Neural cell (in vitro differentiated cells): Measurements from ENCODE around the gene STEAP1B. TPM values are rescaled to one million over a fixed set of nuclear protein-coding genes. Genes with fewer than 3 reads are reported as not detected.

Source experiments
- H2AFZ ChIP-seq: fragments of 200-600, 300-800 bp; sonication (generic), shearing (Covaris generic); 2 replicates; pipeline ENCODE4 v1.6.0; 2014; ENCODE audit warnings: low read depth, mild to moderate bottlenecking, antibody characterized with exemption, low read length, moderate library complexity
- H3F3A ChIP-seq: fragments of 200-600 bp; shearing (Covaris generic); 2 replicates; pipeline ENCODE4 v1.6.1; 2016; ENCODE audit warnings: mild to moderate bottlenecking, moderate library complexity, mixed read lengths, antibody characterized with exemption, low read length; ENCODE audit not compliant: insufficient read depth, poor library complexity, severe bottlenecking
- H3K27ac ChIP-seq: fragments of 200-600, 300-800 bp; sonication (generic), shearing (Covaris generic); 2 replicates; pipeline ENCODE4 v1.5.1; 2014; ENCODE audit warnings: mild to moderate bottlenecking, low read length, moderate library complexity
- H3K27me3 ChIP-seq: fragments of 300-800, 200-600 bp; sonication (generic), shearing (Covaris generic); 2 replicates; pipeline ENCODE4 v1.6.0; 2014; ENCODE audit warnings: mild to moderate bottlenecking, low read depth, low read length, moderate library complexity; ENCODE audit not compliant: insufficient read depth
- H3K36me3 ChIP-seq: fragments of 300-800, 200-600 bp; sonication (generic), shearing (Covaris generic); 2 replicates; pipeline ENCODE4 v1.5.1; 2014; ENCODE audit warnings: mild to moderate bottlenecking, antibody characterized with exemption, low read length, moderate library complexity; ENCODE audit not compliant: insufficient read depth
- H3K4me2 ChIP-seq: fragments of 300-800, 200-600 bp; sonication (generic), shearing (Covaris generic); 2 replicates; pipeline ENCODE4 v1.6.0; 2014; ENCODE audit warnings: mild to moderate bottlenecking, low read length
- H3K4me3 ChIP-seq: fragments of 300-800, 200-600 bp; sonication (generic), shearing (Covaris generic); 2 replicates; pipeline ENCODE4 v1.5.1; 2014; ENCODE audit warnings: mild to moderate bottlenecking, low read length, moderate library complexity
- H3K79me2 ChIP-seq: fragments of 200-600 bp; shearing (Covaris generic); replicated peaks from 2 replicates; pipeline ENCODE4 v1.6.0; 2014; ENCODE audit warnings: mild to moderate bottlenecking, low read length, moderate library complexity; ENCODE audit not compliant: insufficient read depth
- H3K9ac ChIP-seq: fragments of 300-800, 200-600 bp; sonication (generic), shearing (Covaris generic); 2 replicates; pipeline ENCODE4 v1.6.1; 2016; ENCODE audit warnings: mild to moderate bottlenecking, low read length, mixed read lengths
- H3K9me2 ChIP-seq: fragments of 200-600 bp; shearing (Covaris generic); 2 replicates; pipeline ENCODE4 v1.6.1; 2016; ENCODE audit warnings: mild to moderate bottlenecking, low read length, mixed read lengths; ENCODE audit not compliant: insufficient read depth
- H3K9me3 ChIP-seq: fragments of 200-600, 300-800 bp; sonication (generic), shearing (Covaris generic); 2 replicates; pipeline ENCODE4 v1.6.1; 2016; ENCODE audit warnings: mild to moderate bottlenecking, mixed run types, low read length, moderate library complexity, mixed read lengths
- H4K20me1 ChIP-seq: fragments of 200-600 bp; shearing (Covaris generic); 2 replicates; pipeline ENCODE4 v1.6.1; 2016; ENCODE audit warnings: mild to moderate bottlenecking, mixed run types; ENCODE audit not compliant: insufficient read depth
- CTCF ChIP-seq: fragments of 450-650 bp; IDR thresholded peaks from 2 replicates; pipeline ENCODE4 v1.5.1; 2014; ENCODE audit warnings: antibody characterized with exemption, mild to moderate bottlenecking, moderate library complexity; ENCODE audit not compliant: poor library complexity, severe bottlenecking
- EP300 ChIP-seq: fragments of 450-650 bp; conservative IDR thresholded peaks from 2 replicates; pipeline ENCODE4 v1.6.1; 2014; ENCODE audit warnings: antibody characterized with exemption, mild to moderate bottlenecking, moderate library complexity; ENCODE audit not compliant: poor library complexity, severe bottlenecking
- EZH2 ChIP-seq: fragments of 200-600, 300-800 bp; shearing (Covaris generic), sonication (generic); IDR thresholded peaks from 2 replicates; pipeline ENCODE4 v1.6.1; 2014; ENCODE audit warnings: antibody characterized with exemption, low read length, borderline replicate concordance, mild to moderate bottlenecking; ENCODE audit not compliant: insufficient read depth, poor library complexity, severe bottlenecking
- MXI1 ChIP-seq: fragments of 450-650 bp; conservative IDR thresholded peaks from 2 replicates; pipeline ENCODE4 v1.6.1; 2014; ENCODE audit warnings: antibody characterized with exemption, mild to moderate bottlenecking; ENCODE audit not compliant: poor library complexity, severe bottlenecking
- POLR2AphosphoS5 ChIP-seq: IDR thresholded peaks from 2 replicates; pipeline ENCODE4 v1.6.1; 2012
- RAD21 ChIP-seq: fragments of 450-650 bp; conservative IDR thresholded peaks from 2 replicates; pipeline ENCODE4 v1.6.1; 2014; ENCODE audit warnings: antibody characterized with exemption, mild to moderate bottlenecking, moderate library complexity
- SMC3 ChIP-seq: fragments of 450-650 bp; conservative IDR thresholded peaks from 2 replicates; pipeline ENCODE4 v1.6.1; 2014; ENCODE audit warnings: antibody characterized with exemption, mild to moderate bottlenecking, moderate library complexity; ENCODE audit not compliant: poor library complexity
- TAF1 ChIP-seq: IDR thresholded peaks from 2 replicates; pipeline ENCODE4 v1.6.1; 2012; ENCODE audit warnings: low read depth
- polyA plus RNA-seq: library from polyadenylated mRNA; depleted of rRNA; stranded (reverse); fragments of >200 nt; gene quantifications from 2 replicates; pipeline ENCODE4 v1.2.3, GENCODE V29; 2014
- TF ChIP-seq, protein P1 (sequence below): IDR thresholded peaks from 2 replicates; pipeline ENCODE4 v1.6.1; 2012; ENCODE audit warnings: borderline replicate concordance

Gene STEAP1B
- polyA plus RNA-seq, 1 donor from 2014 or later, result 0.51 TPM

- no peak overlapping the region for H3K4me3 ChIP-seq
- H4K20me1 ChIP-seq, result no peaks in the 10 kb centered on the region
- no peak overlapping the region for H2AFZ ChIP-seq
- no peak overlapping the region for H3K9ac ChIP-seq
- H3K27ac ChIP-seq, result no peak overlapping the region
- no peaks in the 10 kb centered on the region for H3K27me3 ChIP-seq
- H3K79me2 ChIP-seq, result no peaks in the 10 kb centered on the region
- H3F3A ChIP-seq, result no peaks in the 10 kb centered on the region
- TF ChIP-seq EZH2 (no peak), MXI1 (no peak), EP300 (no peak)
- no peaks in the 10 kb centered on the region for H3K36me3 ChIP-seq
- H3K4me2 ChIP-seq, result no peak overlapping the region
- no peaks in the 10 kb centered on the region for H3K9me2 ChIP-seq
- no peaks in the 10 kb centered on the region for H3K9me3 ChIP-seq
These were observed 18.3 kb downstream of the STEAP1B start for GRCh38 chr7:22481726-22482125.

DNA sequence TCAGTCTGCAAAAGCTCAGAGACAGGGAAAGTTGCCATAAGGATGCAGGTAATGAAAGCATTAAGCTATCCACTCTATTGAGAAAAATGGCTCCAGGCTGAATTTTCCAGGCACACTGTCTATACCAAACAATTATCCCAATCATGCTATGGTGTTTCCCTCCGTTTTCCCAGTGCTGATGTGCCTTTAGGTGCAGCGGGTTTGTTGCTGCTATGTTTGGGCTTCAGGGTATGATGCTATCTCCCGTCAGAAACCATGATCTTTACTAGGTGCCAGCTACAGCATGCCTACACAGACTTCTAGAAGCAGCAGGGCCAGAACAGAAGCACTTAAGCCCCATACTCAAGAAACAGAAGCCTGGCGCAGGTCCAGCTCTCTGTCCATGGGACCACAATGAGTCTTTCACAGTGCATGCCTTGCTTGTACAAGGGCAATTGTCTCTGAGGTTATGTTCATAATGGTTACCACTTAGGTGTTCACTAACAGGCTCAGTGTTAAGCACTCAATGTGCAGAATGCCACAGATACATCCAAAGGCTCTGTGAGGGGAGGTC lies 19.4 kb downstream of the STEAP1B start:
- Histone ChIP-seq H3K9me2 (no peaks in the 10 kb centered on the region), H3K79me2 (no peaks in the 10 kb centered on the region), H3K9me3 (no peaks in the 10 kb centered on the region), H3K9ac (no peak overlapping the region), H3K27me3 (no peaks in the 10 kb centered on the region), H3K27ac (no peak overlapping the region), H3K36me3 (no peaks in the 10 kb centered on the region), H3K4me2 (no peak overlapping the region), H3F3A (no peaks in the 10 kb centered on the region), H2AFZ (no peak overlapping the region), H3K4me3 (no peak overlapping the region), H4K20me1 (no peaks in the 10 kb centered on the region)
- TF ChIP-seq, protein P1, sequence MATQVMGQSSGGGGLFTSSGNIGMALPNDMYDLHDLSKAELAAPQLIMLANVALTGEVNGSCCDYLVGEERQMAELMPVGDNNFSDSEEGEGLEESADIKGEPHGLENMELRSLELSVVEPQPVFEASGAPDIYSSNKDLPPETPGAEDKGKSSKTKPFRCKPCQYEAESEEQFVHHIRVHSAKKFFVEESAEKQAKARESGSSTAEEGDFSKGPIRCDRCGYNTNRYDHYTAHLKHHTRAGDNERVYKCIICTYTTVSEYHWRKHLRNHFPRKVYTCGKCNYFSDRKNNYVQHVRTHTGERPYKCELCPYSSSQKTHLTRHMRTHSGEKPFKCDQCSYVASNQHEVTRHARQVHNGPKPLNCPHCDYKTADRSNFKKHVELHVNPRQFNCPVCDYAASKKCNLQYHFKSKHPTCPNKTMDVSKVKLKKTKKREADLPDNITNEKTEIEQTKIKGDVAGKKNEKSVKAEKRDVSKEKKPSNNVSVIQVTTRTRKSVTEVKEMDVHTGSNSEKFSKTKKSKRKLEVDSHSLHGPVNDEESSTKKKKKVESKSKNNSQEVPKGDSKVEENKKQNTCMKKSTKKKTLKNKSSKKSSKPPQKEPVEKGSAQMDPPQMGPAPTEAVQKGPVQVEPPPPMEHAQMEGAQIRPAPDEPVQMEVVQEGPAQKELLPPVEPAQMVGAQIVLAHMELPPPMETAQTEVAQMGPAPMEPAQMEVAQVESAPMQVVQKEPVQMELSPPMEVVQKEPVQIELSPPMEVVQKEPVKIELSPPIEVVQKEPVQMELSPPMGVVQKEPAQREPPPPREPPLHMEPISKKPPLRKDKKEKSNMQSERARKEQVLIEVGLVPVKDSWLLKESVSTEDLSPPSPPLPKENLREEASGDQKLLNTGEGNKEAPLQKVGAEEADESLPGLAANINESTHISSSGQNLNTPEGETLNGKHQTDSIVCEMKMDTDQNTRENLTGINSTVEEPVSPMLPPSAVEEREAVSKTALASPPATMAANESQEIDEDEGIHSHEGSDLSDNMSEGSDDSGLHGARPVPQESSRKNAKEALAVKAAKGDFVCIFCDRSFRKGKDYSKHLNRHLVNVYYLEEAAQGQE, result no peak
- TF ChIP-seq RAD21 (no peak), EZH2 (no peak), CTCF (no peak), EP300 (no peak)

DNA sequence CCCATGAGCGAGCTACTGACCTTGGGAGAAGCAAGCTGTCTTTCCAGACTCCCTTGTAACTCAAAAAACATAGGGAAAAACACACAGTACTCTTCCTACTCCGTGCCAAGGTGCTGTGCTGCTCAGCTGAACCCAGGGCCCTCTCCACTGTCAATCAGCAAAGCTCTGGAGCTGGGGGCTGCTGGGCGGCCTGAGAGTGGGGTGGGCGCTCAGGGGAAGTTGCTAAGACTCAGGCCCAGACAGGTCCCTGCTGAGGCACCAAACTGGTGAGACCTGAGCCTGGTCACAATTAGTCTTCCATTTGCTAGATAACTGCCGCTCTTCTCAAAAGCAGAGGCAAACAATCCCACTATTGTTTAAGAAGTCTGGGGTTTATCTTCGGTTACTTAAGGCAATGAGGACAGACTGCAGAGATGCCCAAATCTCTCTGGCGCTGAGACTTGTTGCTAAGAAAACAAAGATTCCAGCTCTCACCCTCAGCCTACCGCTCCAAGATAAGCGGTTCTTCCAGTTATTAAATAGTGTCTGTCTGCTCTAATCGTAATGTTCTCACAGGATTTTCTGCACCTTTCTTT lies 22.0 kb downstream of the STEAP1B start:
- Histone ChIP-seq H4K20me1 (no peaks in the 10 kb centered on the region), H3K4me2 (no peak overlapping the region), H3K36me3 (no peaks in the 10 kb centered on the region), H3K9me3 (no peaks in the 10 kb centered on the region), H3K9me2 (no peaks in the 10 kb centered on the region), H2AFZ (no peak overlapping the region), H3K79me2 (no peaks in the 10 kb centered on the region), H3K27ac (no peak overlapping the region), H3F3A (no peaks in the 10 kb centered on the region), H3K4me3 (no peak overlapping the region), H3K9ac (no peak overlapping the region), H3K27me3 (no peaks in the 10 kb centered on the region)
- TF ChIP-seq RAD21 (no peak), POLR2AphosphoS5 (no peak), TAF1 (no peak), EP300 (no peak), CTCF (no peak), MXI1 (no peak), EZH2 (no peak), SMC3 (no peak)
- TF ChIP-seq, protein P1, result no peak
